Measurements from ENCODE around the gene SPA17. TPM values are rescaled to one million over a fixed set of nuclear protein-coding genes. Genes with fewer than 3 reads are reported as not detected.

Gene SPA17
- total RNA-seq, 6 donors from 2014 or later, result 3.6 to 28.0 (median 7.6) TPM

DNA sequence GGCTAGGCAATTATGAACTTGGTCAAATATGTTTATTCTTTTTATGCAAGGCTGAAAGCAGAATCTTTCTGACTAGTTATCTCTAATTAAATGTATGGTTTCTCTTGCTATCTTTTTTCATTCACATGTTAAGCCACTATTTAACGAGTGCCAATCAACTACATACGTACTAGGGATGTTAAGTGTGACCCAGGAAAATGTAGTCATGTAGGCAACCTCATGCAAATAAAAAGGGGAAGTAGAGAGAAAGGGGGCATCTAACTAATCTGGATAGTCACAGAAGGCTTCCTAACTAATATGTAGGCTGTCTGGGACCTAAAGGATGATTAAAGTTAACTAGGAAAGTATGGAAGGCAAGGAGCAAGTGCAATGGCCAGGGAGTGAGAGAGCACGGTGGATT, 27.6 kb upstream of the SPA17 start:
- H3K27ac ChIP-seq, result no peak overlapping the region
- no peak overlapping the region for H3K4me3 ChIP-seq
- peaks cover 0 to 10% (median 5%) of the 10 kb centered on the region in 4 donors for H3K4me1 ChIP-seq
- 83 to 89% methylated on average over 3 of the region's 3 CpGs for WGBS, 2 donors
- TF ChIP-seq POLR2A (IDR thresholded peaks at IDR 0.05) (no peak), POLR2AphosphoS5 (IDR thresholded peaks at IDR 0.05) (no peak), EP300 (IDR thresholded peaks at IDR 0.05) (no peak)
- TF ChIP-seq, protein P1, sequence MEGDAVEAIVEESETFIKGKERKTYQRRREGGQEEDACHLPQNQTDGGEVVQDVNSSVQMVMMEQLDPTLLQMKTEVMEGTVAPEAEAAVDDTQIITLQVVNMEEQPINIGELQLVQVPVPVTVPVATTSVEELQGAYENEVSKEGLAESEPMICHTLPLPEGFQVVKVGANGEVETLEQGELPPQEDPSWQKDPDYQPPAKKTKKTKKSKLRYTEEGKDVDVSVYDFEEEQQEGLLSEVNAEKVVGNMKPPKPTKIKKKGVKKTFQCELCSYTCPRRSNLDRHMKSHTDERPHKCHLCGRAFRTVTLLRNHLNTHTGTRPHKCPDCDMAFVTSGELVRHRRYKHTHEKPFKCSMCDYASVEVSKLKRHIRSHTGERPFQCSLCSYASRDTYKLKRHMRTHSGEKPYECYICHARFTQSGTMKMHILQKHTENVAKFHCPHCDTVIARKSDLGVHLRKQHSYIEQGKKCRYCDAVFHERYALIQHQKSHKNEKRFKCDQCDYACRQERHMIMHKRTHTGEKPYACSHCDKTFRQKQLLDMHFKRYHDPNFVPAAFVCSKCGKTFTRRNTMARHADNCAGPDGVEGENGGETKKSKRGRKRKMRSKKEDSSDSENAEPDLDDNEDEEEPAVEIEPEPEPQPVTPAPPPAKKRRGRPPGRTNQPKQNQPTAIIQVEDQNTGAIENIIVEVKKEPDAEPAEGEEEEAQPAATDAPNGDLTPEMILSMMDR (IDR thresholded peaks at IDR 0.05), result no peak
- DNase-seq (no peak), ATAC-seq (ENCODE audit: low FRiP score in 2 of 2) (no peak)
- H3K36me3 ChIP-seq, result peaks cover 0 to 5% (median 0%) of the 10 kb centered on the region in 4 donors
- no peaks in the 10 kb centered on the region for H3K9me3 ChIP-seq
- no peaks in the 10 kb centered on the region for H3K27me3 ChIP-seq

DNA sequence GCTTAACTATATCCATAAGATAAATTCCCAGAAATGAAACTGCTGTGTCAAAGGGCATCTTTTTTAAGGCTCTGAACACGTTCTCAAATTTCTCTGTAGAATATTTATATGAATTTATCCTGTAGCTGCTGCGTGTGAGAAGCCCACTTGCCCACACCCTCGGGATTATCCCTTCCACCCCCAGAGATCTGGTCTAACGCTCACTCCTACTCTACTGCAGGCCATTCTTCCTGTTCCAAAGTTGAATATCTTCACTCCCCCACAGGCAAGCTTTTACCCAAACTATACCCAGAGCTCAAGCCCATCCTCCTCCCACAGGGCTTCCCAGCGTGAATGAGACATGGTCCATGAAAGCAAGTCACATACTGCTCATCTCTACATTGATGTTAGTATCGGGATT, 25.1 kb upstream of the SPA17 start:
- peaks cover 0 to 10% (median 5%) of the 10 kb centered on the region in 4 donors for H3K4me1 ChIP-seq
- 71 to 73% methylated on average over 6 of the region's 6 CpGs for WGBS, 2 donors
- peaks cover 0 to 5% (median 0%) of the 10 kb centered on the region in 4 donors for H3K36me3 ChIP-seq
- DNase-seq, result no peak
- no peak overlapping the region for H3K4me3 ChIP-seq
- H3K27ac ChIP-seq, result no peak overlapping the region
- ATAC-seq (ENCODE audit: low FRiP score in 2 of 2), result no peak
- H3K27me3 ChIP-seq, result no peaks in the 10 kb centered on the region
- no peaks in the 10 kb centered on the region for H3K9me3 ChIP-seq
- no peak for TF ChIP-seq POLR2A (IDR thresholded peaks at IDR 0.05)
- TF ChIP-seq, protein P1 (IDR thresholded peaks at IDR 0.05), result no peak
- TF ChIP-seq EP300 (IDR thresholded peaks at IDR 0.05), result no peak
- no peak for TF ChIP-seq POLR2AphosphoS5 (IDR thresholded peaks at IDR 0.05)

DNA sequence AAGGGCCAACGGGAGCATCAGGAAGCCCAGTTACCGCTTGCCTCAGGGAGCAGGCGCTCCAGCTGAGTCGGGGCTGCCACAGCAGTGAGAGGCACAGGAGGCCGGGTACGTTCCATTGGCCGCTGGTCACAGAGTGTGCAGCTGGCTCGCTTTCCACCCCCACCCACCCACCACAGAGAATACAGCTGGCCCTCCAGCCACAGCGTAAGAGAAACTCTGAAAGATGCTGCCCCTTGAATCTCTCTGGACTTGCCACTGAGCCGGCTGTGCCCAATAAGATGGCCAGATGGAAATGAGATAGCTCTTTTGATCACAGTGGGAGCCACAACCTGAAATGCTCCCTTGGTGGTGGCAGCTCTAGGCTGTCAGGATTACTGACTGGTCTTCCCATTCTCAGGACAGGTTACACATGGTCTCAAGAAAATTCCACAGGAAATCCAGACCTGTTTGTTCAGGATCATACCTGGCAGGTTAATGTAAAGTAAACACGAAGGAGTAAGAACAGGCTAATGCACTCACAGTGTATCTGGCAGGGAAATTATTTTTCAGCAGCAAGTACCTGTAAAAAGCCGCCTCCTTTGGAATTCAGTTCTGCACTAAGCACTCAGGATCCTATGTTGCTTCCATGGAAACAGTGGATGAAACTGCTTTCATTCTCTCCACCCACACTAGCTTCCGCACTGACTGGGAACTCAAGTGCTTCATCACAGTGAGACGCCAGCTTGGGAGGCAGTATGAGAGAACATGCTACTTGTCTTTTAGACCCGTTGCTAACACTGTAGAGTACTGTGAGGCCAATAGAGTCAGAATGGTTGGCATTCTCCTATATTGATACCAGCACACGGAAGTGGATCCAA, 16.7 kb upstream of the SPA17 start:
- DNase-seq, result peak in 1 of 2 donors; percentile 37
- no peaks in the 10 kb centered on the region for H3K4me1 ChIP-seq
- no peak for ATAC-seq (ENCODE audit: low FRiP score in 2 of 2)
- WGBS, 2 donors, result 75 to 79% methylated on average over 16 of the region's 16 CpGs
- no peaks in the 10 kb centered on the region for H3K9me3 ChIP-seq
- H3K4me3 ChIP-seq, result no peak overlapping the region
- H3K36me3 ChIP-seq, result peaks cover 0 to 4% (median 2%) of the 10 kb centered on the region in 4 donors
- H3K27ac ChIP-seq, result no peak overlapping the region
- no peaks in the 10 kb centered on the region for H3K27me3 ChIP-seq
- no peak for TF ChIP-seq EP300 (IDR thresholded peaks at IDR 0.05)

DNA sequence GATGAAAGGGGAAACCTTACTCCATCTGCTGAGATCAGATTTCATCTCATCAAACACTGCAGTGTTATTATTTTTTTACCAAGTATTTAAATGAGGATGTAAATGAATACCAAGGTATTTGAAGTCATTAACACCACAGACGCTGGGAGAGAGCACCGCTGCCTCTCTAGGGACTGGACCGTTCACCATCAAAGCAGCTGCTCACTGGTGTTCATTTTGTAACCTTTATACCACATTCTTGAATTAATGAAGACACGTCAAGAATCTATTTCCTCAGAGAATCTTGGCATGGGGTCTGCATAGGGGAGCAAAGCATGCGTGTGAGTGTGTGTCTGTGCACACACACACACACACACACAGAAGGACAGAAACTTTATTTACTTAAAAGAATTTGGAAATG, 15.8 kb upstream of the SPA17 start:
- 89 to 95% methylated on average over 5 of the region's 5 CpGs for WGBS, 2 donors
- H3K4me3 ChIP-seq, result no peak overlapping the region
- no peak for DNase-seq
- H3K4me1 ChIP-seq, result no peaks in the 10 kb centered on the region
- peaks cover 0 to 4% (median 2%) of the 10 kb centered on the region in 4 donors for H3K36me3 ChIP-seq
- no peaks in the 10 kb centered on the region for H3K27me3 ChIP-seq
- no peaks in the 10 kb centered on the region for H3K9me3 ChIP-seq
- no peak for TF ChIP-seq POLR2AphosphoS5 (IDR thresholded peaks at IDR 0.05)
- TF ChIP-seq, protein P1 (IDR thresholded peaks at IDR 0.05), result no peak
- no peak for TF ChIP-seq EP300 (IDR thresholded peaks at IDR 0.05)
- TF ChIP-seq POLR2A (IDR thresholded peaks at IDR 0.05), result no peak
- ATAC-seq (ENCODE audit: low FRiP score in 2 of 2), result no peak
- no peak overlapping the region for H3K27ac ChIP-seq

DNA sequence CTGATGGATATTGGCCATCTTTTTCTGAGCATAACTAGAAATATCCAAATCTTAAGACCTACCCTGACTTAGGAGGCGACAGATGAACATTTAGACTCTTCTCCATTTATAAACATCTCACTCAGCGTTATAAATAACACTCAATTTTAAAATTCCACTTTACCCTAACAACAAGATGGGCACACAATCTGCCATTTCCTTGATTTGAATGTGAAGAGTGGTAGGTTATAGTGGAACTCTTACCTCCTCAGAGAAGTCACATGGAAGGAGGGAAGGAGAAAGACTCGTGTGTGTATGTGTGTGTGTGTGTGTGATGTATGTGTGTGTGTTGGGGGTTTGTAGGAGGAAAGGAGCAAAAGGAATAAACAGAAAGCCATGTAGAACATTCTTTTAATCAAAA, 15.2 kb upstream of the SPA17 start:
- H3K27ac ChIP-seq, result no peak overlapping the region
- H3K36me3 ChIP-seq, result peaks cover 0 to 4% (median 2%) of the 10 kb centered on the region in 4 donors
- H3K4me3 ChIP-seq, result no peak overlapping the region
- WGBS, 2 donors, result 86 to 94% methylated on average over 3 of the region's 3 CpGs
- H3K9me3 ChIP-seq, result no peaks in the 10 kb centered on the region
- H3K4me1 ChIP-seq, result no peaks in the 10 kb centered on the region
- no peaks in the 10 kb centered on the region for H3K27me3 ChIP-seq
- no peak for ATAC-seq (ENCODE audit: low FRiP score in 2 of 2)
- no peak for TF ChIP-seq POLR2AphosphoS5 (IDR thresholded peaks at IDR 0.05)
- TF ChIP-seq EP300 (IDR thresholded peaks at IDR 0.05), result no peak
- TF ChIP-seq, protein P1 (IDR thresholded peaks at IDR 0.05), result no peak
- no peak for TF ChIP-seq POLR2A (IDR thresholded peaks at IDR 0.05)
- DNase-seq, result no peak
